Common myeloid progenitor, CD34-positive (primary cell): ENCODE data around the gene TNFRSF8.
A peak's percentile ranks its signal among the peaks of the same experiment; 100 is the strongest.

Source experiments
- CTCF ChIA-PET: fragments of 350-600 bp; sonication (Branson Sonifier 250); formaldehyde crosslinking; loops from one replicate; lab custom pipeline; 2021; ENCODE audit warnings: antibody characterized with exemption; lab: Charles Lee
- POLR2A ChIA-PET: fragments of 350-600 bp; sonication (Branson Sonifier 250); formaldehyde crosslinking; loops from one replicate; lab custom pipeline; 2021; ENCODE audit warnings: antibody characterized with exemption; lab: Charles Lee
- DNase-seq, 3 donors: peaks; one replicate each; pipeline versions ENCODE4 v3.0.0 to v3.0.0-alpha.2; 2013
- H3K27ac ChIP-seq, 2 experiments: 1 replicate in 1 of 2; 2 replicates in 1 of 2; pipeline ENCODE4 v1.7.0; 2013; ENCODE audit warnings: inconsistent platforms in 2 of 2, low read length in 2 of 2, mild to moderate bottlenecking in 2 of 2, low read depth in 1 of 2, moderate library complexity in 1 of 2; ENCODE audit not compliant: severe bottlenecking in 2 of 2, insufficient read depth in 1 of 2, poor library complexity in 1 of 2
- H3K27me3 ChIP-seq, 5 experiments: replicated peaks in 2 of 5; 1 replicate in 3 of 5; 2 replicates in 2 of 5; pipeline versions ENCODE4 v1.6.1 to v1.7.0; 2013; ENCODE audit warnings: low read length in 4 of 5, mild to moderate bottlenecking in 2 of 5, moderate library complexity in 2 of 5, inconsistent platforms in 1 of 5; ENCODE audit not compliant: insufficient read depth in 5 of 5, control insufficient read depth in 4 of 5
- H3K36me3 ChIP-seq, 4 experiments: 1 replicate in 2 of 4; 2 replicates in 2 of 4; pipeline versions ENCODE4 v1.6.1 to v1.7.0; 2013; ENCODE audit warnings: low read length in 3 of 4, control low read depth in 1 of 4, mild to moderate bottlenecking in 1 of 4; ENCODE audit not compliant: control insufficient read depth in 4 of 4, insufficient read depth in 4 of 4
- H3K4me1 ChIP-seq, 4 experiments: 1 replicate in 3 of 4; 2 replicates in 1 of 4; pipeline versions ENCODE4 v1.6.1 to v1.7.1; 2013; ENCODE audit warnings: low read length in 3 of 4, mild to moderate bottlenecking in 3 of 4, control low read depth in 1 of 4, inconsistent platforms in 1 of 4, moderate library complexity in 1 of 4; ENCODE audit not compliant: control insufficient read depth in 4 of 4, insufficient read depth in 4 of 4; ENCODE audit errors: control extremely low read depth in 1 of 4
- H3K4me3 ChIP-seq, 7 experiments: 1 replicate in 4 of 7; 2 replicates in 3 of 7; pipeline versions ENCODE4 v1.5.1 to v1.7.0; 2013; ENCODE audit warnings: mild to moderate bottlenecking in 7 of 7, low read length in 6 of 7, moderate library complexity in 6 of 7, inconsistent platforms in 2 of 7, low read depth in 2 of 7, control low read depth in 1 of 7; ENCODE audit not compliant: insufficient read depth in 4 of 7, control insufficient read depth in 1 of 7; ENCODE audit errors: extremely low read depth in 1 of 7
- H3K9me3 ChIP-seq, 5 experiments: 1 replicate in 4 of 5; 2 replicates in 1 of 5; pipeline versions ENCODE4 v1.6.1 to v1.7.1; 2013; ENCODE audit warnings: low read length in 4 of 5, mild to moderate bottlenecking in 2 of 5, inconsistent platforms in 1 of 5, low read depth in 1 of 5, moderate library complexity in 1 of 5; ENCODE audit not compliant: control insufficient read depth in 4 of 5, insufficient read depth in 2 of 5; ENCODE audit errors: control extremely low read depth in 1 of 5
- WGBS: methylation state at CpG from one replicate; pipeline ENCODE4 v1.1.5; 2013; ENCODE audit not compliant: insufficient coverage; 5-methylcytosine and 5-hydroxymethylcytosine counted together

Gene TNFRSF8

DNA sequence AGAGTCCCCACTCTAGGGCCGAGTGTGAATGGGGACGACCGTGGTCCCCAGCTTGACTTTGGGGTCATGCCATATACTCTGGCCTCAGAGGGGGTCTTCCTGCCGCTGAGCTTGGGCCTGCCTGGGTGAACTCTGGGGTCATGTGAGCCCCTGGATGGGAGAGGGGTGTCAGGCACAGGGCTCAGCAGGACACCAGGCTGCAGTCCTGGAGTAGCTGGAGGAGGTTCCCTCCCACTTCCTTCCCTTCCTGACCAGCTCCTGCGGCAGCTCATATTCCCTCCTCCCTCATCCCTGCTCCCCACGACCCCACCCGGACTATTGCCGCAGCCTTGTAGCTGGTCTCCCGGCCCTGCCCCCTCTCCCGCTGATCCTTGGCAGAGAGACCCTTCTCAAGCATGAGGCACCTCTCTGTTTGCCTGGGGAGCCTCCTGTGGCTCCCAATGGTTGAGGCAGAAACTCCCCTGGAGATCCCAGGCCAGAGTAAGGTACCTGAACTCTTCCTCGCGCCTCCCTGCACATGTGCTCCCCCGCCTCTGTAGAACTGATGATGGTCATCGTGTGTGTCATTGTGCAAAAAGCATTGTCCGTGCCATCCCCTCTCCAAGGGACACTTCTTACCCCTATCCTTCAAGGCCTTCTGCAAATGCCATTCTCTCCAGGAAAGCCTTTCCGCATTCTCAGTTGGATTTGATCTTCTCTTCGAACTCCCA is 105.5 kb downstream of the TNFRSF8 start:
- Histone ChIP-seq H3K27ac (peak overlapping the region in 1 of 2 experiments; percentile 41), H3K9me3 (no peaks in the 10 kb centered on the region), H3K36me3 (peaks cover 0 to 7% (median 0%) of the 10 kb centered on the region in 4 experiments), H3K4me1 (peaks cover 15 to 72% (median 43%) of the 10 kb centered on the region in 4 experiments), H3K4me3 (peak overlapping the region in 4 of 7 experiments; percentile 9 to 79 (median 71)), H3K27me3 (peaks cover 0 to 3% (median 3%) of the 10 kb centered on the region in 5 experiments)
- CTCF ChIA-PET: interaction anchor here (0.8 to 2.5 kb wide), 8 partner anchors 10 to 90 kb away, joined by 3 to 10 read pairs (median 4); no protein-coding TSS in a partner anchor
- DNase-seq: no peak
- 59% methylated on average over 17 of the region's 17 CpGs for WGBS
- POLR2A ChIA-PET: interaction anchor here (0.6 kb wide), 1 partner anchor 9 kb away, joined by 4 read pairs; no protein-coding TSS in a partner anchor

- Histone ChIP-seq H3K4me3 (no peak overlapping the region), H3K36me3 (peaks cover 0 to 7% (median 0%) of the 10 kb centered on the region in 4 experiments), H3K27me3 (peaks cover 0 to 3% (median 3%) of the 10 kb centered on the region in 5 experiments), H3K4me1 (peaks cover 18 to 72% (median 53%) of the 10 kb centered on the region in 4 experiments), H3K9me3 (no peaks in the 10 kb centered on the region), H3K27ac (no peak overlapping the region)
- ChIA-PET CTCF (interaction anchor here (0.8 to 2.5 kb wide), 9 partner anchors 9 to 90 kb away, joined by 3 to 10 read pairs (median 4); no protein-coding TSS in a partner anchor), POLR2A (interaction anchor here (0.6 to 0.7 kb wide), 2 partner anchors 9 to 10 kb away, joined by 3 to 4 read pairs; no protein-coding TSS in a partner anchor)
- no CpG with 5 or more reads among the region's 8 CpGs for WGBS
- DNase-seq: no peak
Observed at GRCh38 chr1:12169442-12170135, 106.5 kb downstream of the TNFRSF8 start.

- CTCF ChIA-PET: interaction anchor here (1.6 to 2.5 kb wide), 2 partner anchors 14 to 44 kb away, joined by 5 to 8 read pairs; no protein-coding TSS in a partner anchor
Observed at GRCh38 chr1:12170263-12170671, 107.2 kb downstream of the TNFRSF8 start.

GRCh38 chr1:12171206-12172041 is 108.3 kb downstream of the TNFRSF8 start:
- peak in 1 of 3 donors; percentile 28 for DNase-seq
- H3K4me3 ChIP-seq: no peak overlapping the region
- WGBS: 93% methylated on average over 10 of the region's 12 CpGs
- H3K36me3 ChIP-seq: peaks cover 0 to 7% (median 0%) of the 10 kb centered on the region in 4 experiments
- H3K27me3 ChIP-seq: peaks cover 0 to 3% (median 3%) of the 10 kb centered on the region in 5 experiments
- peaks cover 23 to 73% (median 64%) of the 10 kb centered on the region in 4 experiments for H3K4me1 ChIP-seq
- ChIA-PET POLR2A (no interaction called here), CTCF (no interaction called here)
- no peak overlapping the region for H3K27ac ChIP-seq
- no peaks in the 10 kb centered on the region for H3K9me3 ChIP-seq

More at GRCh38 chr1:12170263-12170671, 107.2 kb downstream of the TNFRSF8 start:
- POLR2A ChIA-PET: interaction anchor here (0.7 kb wide), 1 partner anchor 9 kb away, joined by 3 read pairs; no protein-coding TSS in a partner anchor
- Histone ChIP-seq H3K27me3 (peaks cover 0 to 3% (median 3%) of the 10 kb centered on the region in 5 experiments), H3K9me3 (no peaks in the 10 kb centered on the region), H3K36me3 (peaks cover 0 to 7% (median 0%) of the 10 kb centered on the region in 4 experiments), H3K27ac (no peak overlapping the region), H3K4me1 (peaks cover 20 to 73% (median 60%) of the 10 kb centered on the region in 4 experiments), H3K4me3 (no peak overlapping the region)
- no peak for DNase-seq
- WGBS: 94% methylated on average over 9 of the region's 9 CpGs

GRCh38 chr1:12172042-12172851 is 109.1 kb downstream of the TNFRSF8 start:
- DNase-seq: peak in 2 of 3 donors; percentile 40 to 49

More at GRCh38 chr1:12172042-12172851, 109.1 kb downstream of the TNFRSF8 start:
- POLR2A ChIA-PET: no interaction called here
- CTCF ChIA-PET: no interaction called here
- H3K27ac ChIP-seq: no peak overlapping the region
- peaks cover 23 to 76% (median 60%) of the 10 kb centered on the region in 4 experiments for H3K4me1 ChIP-seq
- peaks cover 0 to 3% (median 3%) of the 10 kb centered on the region in 5 experiments for H3K27me3 ChIP-seq
- H3K9me3 ChIP-seq: no peaks in the 10 kb centered on the region
- peaks cover 0 to 7% (median 0%) of the 10 kb centered on the region in 4 experiments for H3K36me3 ChIP-seq
- 81% methylated on average over 11 of the region's 14 CpGs for WGBS
- no peak overlapping the region for H3K4me3 ChIP-seq
